Neural progenitor cell (in vitro differentiated cells): ENCODE results near the gene TBC1D10A. TPM values are rescaled to one million over a fixed set of nuclear protein-coding genes. Genes with fewer than 3 reads are reported as not detected.

ENCODE experiments used
- DNase-seq: peaks from one replicate; pipeline ENCODE4 v3.0.0-alpha.2; 2016; ENCODE audit warnings: low spot score
- H2AFZ ChIP-seq: fragments of 200-600 bp; sonication (generic); replicated peaks from 2 replicates; pipeline ENCODE4 v1.6.1; 2016; ENCODE audit warnings: antibody characterized with exemption
- H3F3A ChIP-seq: fragments of 200-600 bp; sonication (generic); 2 replicates; pipeline ENCODE4 v1.6.1; 2016; ENCODE audit warnings: antibody characterized with exemption, low read depth
- H3K27ac ChIP-seq: fragments of 200-600 bp; sonication (generic); 2 replicates; pipeline ENCODE4 v1.5.1; 2016; ENCODE audit warnings: mild to moderate bottlenecking
- H3K27me3 ChIP-seq: fragments of 200-600 bp; sonication (generic); 2 replicates; pipeline ENCODE4 v1.6.1; 2016; ENCODE audit warnings: mild to moderate bottlenecking, moderate library complexity
- H3K36me3 ChIP-seq: fragments of 200-600 bp; sonication (generic); 2 replicates; pipeline ENCODE4 v1.5.1; 2016
- H3K4me1 ChIP-seq: fragments of 200-600 bp; sonication (generic); 2 replicates; pipeline ENCODE4 v1.6.1; 2016; ENCODE audit warnings: mixed run types
- H3K4me2 ChIP-seq: fragments of 200-600 bp; sonication (generic); 2 replicates; pipeline ENCODE4 v1.6.1; 2016
- H3K4me3 ChIP-seq: fragments of 200-600 bp; sonication (generic); 2 replicates; pipeline ENCODE4 v1.5.1; 2016
- H3K79me2 ChIP-seq: fragments of 200-600 bp; sonication (generic); 2 replicates; pipeline ENCODE4 v1.6.1; 2016; ENCODE audit warnings: low read depth
- H3K9ac ChIP-seq: fragments of 200-600 bp; sonication (generic); 2 replicates; pipeline ENCODE4 v1.6.1; 2016
- H3K9me3 ChIP-seq: fragments of 200-600 bp; sonication (generic); 2 replicates; pipeline ENCODE4 v1.5.1; 2016; ENCODE audit warnings: low read depth
- H4K20me1 ChIP-seq: fragments of 200-600 bp; sonication (generic); 2 replicates; pipeline ENCODE4 v1.6.1; 2016; ENCODE audit warnings: low read depth
- H3K27ac Mint-ChIP-seq: 3 replicates; pipeline ENCODE4 v1.8.0; 2021; ENCODE audit warnings: mixed read lengths
- H3K27me3 Mint-ChIP-seq: 2 replicates; pipeline ENCODE4 v1.8.0; 2022; ENCODE audit warnings: low read depth, mild to moderate bottlenecking, inconsistent platforms, moderate library complexity, mixed read lengths; ENCODE audit not compliant: insufficient read depth
- H3K36me3 Mint-ChIP-seq: 3 replicates; pipeline ENCODE4 v1.8.0; 2021; ENCODE audit warnings: mixed read lengths
- H3K4me1 Mint-ChIP-seq: 3 replicates; pipeline ENCODE4 v1.8.0; 2021; ENCODE audit warnings: mixed read lengths
- H3K4me3 Mint-ChIP-seq: 3 replicates; pipeline ENCODE4 v1.8.0; 2021; ENCODE audit warnings: mild to moderate bottlenecking, moderate library complexity, mixed read lengths
- H3K9me3 Mint-ChIP-seq: 3 replicates; pipeline ENCODE4 v1.8.0; 2020; ENCODE audit warnings: mixed read lengths
- EZH2 ChIP-seq: fragments of 200-600 bp; sonication (generic); IDR thresholded peaks from 2 replicates; pipeline ENCODE4 v1.6.1; 2017; ENCODE audit warnings: antibody characterized with exemption, mild to moderate bottlenecking, moderate library complexity
- EZH2phosphoT487 ChIP-seq: fragments of 200-600 bp; sonication (generic); IDR thresholded peaks from 2 replicates; pipeline ENCODE4 v1.6.1; 2017; ENCODE audit warnings: antibody characterized with exemption
- total RNA-seq: library from RNA; depleted of rRNA; stranded (reverse); fragments of >200 nt; gene quantifications from 2 replicates; pipeline ENCODE4 v1.2.3, GENCODE V29; 2015; ENCODE audit warnings: low replicate concordance
- TF ChIP-seq, protein P1 (sequence below): fragments of 200-600 bp; sonication (generic); IDR thresholded peaks from 2 replicates; pipeline ENCODE4 v1.5.1; 2017; ENCODE audit warnings: antibody characterized with exemption, mild to moderate bottlenecking

The TBC1D10A gene
- total RNA-seq, 1 donor from 2014 or later, result 6.2 TPM

DNA sequence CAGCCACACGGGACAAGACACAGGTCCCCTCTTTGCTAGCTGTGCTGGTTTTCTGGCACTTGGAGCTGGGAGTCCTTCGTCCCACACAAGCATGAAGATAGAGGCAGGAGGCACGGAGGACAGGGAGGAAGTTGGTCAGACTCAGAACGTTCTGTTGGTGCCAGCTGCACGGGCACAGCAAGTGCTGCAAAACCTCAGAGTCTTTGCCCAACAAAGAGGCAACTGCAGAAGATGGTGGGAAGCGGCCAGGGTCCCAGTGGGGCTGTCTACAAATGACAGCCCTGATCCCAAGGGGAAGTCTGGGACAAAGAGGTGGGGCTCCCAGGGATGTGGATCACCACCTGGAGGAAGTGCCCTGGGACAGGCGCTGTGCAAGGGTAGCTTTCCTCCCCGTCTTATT, 50.7 kb downstream of the TBC1D10A start:
- no peak overlapping the region for H2AFZ ChIP-seq
- Mint-ChIP-seq H3K4me1 (peaks cover 17% of the 10 kb centered on the region), H3K36me3 (no peaks in the 10 kb centered on the region), H3K4me3 (no peak overlapping the region), H3K9me3 (no peaks in the 10 kb centered on the region), H3K27ac (no peak overlapping the region), H3K27me3 (peaks cover 4% of the 10 kb centered on the region)
- H3K9ac ChIP-seq, result no peak overlapping the region
- no peak overlapping the region for H3K4me2 ChIP-seq
- no peaks in the 10 kb centered on the region for H3K9me3 ChIP-seq
- no peaks in the 10 kb centered on the region for H3K36me3 ChIP-seq
- DNase-seq, result no peak
- peaks cover 7% of the 10 kb centered on the region for H3K4me1 ChIP-seq
- H3F3A ChIP-seq, result no peaks in the 10 kb centered on the region
- H3K27me3 ChIP-seq, result no peaks in the 10 kb centered on the region
- H3K79me2 ChIP-seq, result no peaks in the 10 kb centered on the region
- H3K4me3 ChIP-seq, result no peak overlapping the region
- H4K20me1 ChIP-seq, result no peaks in the 10 kb centered on the region
- TF ChIP-seq, protein P1, sequence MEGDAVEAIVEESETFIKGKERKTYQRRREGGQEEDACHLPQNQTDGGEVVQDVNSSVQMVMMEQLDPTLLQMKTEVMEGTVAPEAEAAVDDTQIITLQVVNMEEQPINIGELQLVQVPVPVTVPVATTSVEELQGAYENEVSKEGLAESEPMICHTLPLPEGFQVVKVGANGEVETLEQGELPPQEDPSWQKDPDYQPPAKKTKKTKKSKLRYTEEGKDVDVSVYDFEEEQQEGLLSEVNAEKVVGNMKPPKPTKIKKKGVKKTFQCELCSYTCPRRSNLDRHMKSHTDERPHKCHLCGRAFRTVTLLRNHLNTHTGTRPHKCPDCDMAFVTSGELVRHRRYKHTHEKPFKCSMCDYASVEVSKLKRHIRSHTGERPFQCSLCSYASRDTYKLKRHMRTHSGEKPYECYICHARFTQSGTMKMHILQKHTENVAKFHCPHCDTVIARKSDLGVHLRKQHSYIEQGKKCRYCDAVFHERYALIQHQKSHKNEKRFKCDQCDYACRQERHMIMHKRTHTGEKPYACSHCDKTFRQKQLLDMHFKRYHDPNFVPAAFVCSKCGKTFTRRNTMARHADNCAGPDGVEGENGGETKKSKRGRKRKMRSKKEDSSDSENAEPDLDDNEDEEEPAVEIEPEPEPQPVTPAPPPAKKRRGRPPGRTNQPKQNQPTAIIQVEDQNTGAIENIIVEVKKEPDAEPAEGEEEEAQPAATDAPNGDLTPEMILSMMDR, result no peak
- TF ChIP-seq EZH2phosphoT487 (no peak), EZH2 (no peak)
- H3K27ac ChIP-seq, result no peak overlapping the region

DNA sequence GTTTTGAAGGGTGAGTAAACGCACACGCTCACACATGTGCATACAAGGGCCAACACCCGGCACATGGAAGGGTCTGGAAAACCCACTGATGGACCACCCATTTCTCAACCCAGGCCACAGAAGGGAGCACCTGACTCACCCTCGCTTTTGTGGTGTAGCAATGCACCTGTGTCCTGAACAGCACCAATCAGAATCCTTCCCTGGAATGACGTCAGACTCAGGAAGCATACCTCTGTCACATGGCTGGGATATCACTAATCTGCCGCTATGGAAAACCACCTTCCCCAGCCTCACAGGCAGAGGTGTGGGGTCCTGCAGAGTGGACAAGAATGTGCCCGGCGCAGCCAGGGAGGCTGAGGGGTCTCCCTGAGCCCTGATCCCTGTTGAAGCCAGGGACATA, 51.1 kb downstream of the TBC1D10A start:
- Histone ChIP-seq H3K27ac (no peak overlapping the region), H3K9ac (no peak overlapping the region), H3K4me2 (no peak overlapping the region), H3K27me3 (no peaks in the 10 kb centered on the region), H3K9me3 (no peaks in the 10 kb centered on the region), H3K79me2 (no peaks in the 10 kb centered on the region), H3K36me3 (no peaks in the 10 kb centered on the region), H3K4me3 (no peak overlapping the region), H3F3A (no peaks in the 10 kb centered on the region), H4K20me1 (no peaks in the 10 kb centered on the region), H2AFZ (no peak overlapping the region), H3K4me1 (peaks cover 7% of the 10 kb centered on the region)
- Mint-ChIP-seq H3K27me3 (peaks cover 4% of the 10 kb centered on the region), H3K4me1 (peaks cover 17% of the 10 kb centered on the region), H3K36me3 (no peaks in the 10 kb centered on the region), H3K27ac (no peak overlapping the region), H3K4me3 (no peak overlapping the region), H3K9me3 (no peaks in the 10 kb centered on the region)
- TF ChIP-seq EZH2phosphoT487 (no peak), EZH2 (no peak)
- TF ChIP-seq, protein P1, result no peak
- DNase-seq, result no peak

DNA sequence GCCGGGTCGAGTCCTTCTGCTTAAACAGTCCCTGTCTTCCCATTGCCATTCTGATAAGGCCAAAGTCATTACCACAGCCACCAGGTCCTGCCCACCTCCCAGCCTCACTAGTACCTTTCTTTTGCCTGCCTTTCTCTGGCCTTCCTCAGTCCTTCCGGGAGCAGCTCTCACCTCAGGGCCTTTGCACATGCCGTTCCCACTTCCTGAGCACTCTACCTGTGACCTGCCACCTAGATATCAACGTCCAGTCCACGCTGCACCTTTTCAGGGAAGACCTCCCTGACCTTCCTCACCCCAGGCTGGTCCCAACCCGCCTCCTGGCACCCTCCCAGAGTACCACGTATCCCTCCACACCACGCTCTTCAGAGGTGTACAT, 52.3 kb downstream of the TBC1D10A start:
- no peaks in the 10 kb centered on the region for H3F3A ChIP-seq

More for the DNA sequence above, 52.3 kb downstream of the TBC1D10A start:
- Histone ChIP-seq H2AFZ (no peak overlapping the region), H3K36me3 (no peaks in the 10 kb centered on the region), H3K9ac (no peak overlapping the region), H3K27me3 (no peaks in the 10 kb centered on the region), H4K20me1 (no peaks in the 10 kb centered on the region), H3K4me2 (no peak overlapping the region), H3K4me1 (peaks cover 7% of the 10 kb centered on the region), H3K9me3 (no peaks in the 10 kb centered on the region), H3K27ac (no peak overlapping the region), H3K4me3 (no peak overlapping the region), H3K79me2 (no peaks in the 10 kb centered on the region)
- Mint-ChIP-seq H3K27ac (no peak overlapping the region), H3K36me3 (no peaks in the 10 kb centered on the region), H3K4me3 (no peak overlapping the region), H3K4me1 (peaks cover 17% of the 10 kb centered on the region), H3K9me3 (no peaks in the 10 kb centered on the region), H3K27me3 (peaks cover 4% of the 10 kb centered on the region)
- no peak for DNase-seq
- TF ChIP-seq EZH2phosphoT487 (no peak), EZH2 (no peak)
- TF ChIP-seq, protein P1, result no peak
